ENCODE data around the gene IFITM10.

The IFITM10 gene

DNA sequence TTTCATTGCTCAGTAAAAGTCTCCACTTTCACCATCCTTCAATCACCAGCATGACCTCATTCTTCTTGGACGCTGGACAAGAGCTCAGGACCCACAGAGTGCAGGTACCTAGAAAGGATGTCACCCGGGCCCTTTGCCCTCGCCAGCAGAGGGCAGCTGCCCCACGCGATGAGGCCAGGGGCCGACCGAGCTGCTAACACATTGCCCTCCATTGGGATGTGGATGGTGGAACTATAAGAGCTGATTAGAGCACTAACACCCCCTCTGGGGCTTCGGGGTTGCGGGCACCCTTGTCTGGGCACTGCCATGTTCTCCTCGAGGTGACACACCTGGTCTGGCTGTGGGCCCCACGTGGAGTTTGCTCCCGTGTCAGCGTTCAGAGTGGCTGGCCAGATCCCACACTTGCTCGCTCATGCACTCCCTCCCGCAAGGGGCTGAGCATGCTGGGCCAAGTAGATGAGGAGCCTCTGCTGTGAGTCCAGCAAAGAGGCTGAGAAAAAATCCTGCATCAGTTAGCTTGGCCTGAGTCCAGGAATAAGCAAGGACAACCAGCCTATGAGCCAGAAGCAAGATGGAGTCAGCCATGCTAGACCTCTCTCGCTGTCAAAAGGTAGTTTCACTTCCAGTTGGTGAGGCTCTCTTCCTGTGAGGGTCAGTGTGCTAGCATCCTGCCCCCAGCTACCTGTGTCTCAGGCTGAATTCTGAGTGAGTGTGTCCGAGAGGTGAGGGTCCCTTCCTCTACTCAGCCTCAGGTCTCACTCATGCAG, 43.6 kb downstream of the IFITM10 start:
- DNase-seq: no peak

DNA sequence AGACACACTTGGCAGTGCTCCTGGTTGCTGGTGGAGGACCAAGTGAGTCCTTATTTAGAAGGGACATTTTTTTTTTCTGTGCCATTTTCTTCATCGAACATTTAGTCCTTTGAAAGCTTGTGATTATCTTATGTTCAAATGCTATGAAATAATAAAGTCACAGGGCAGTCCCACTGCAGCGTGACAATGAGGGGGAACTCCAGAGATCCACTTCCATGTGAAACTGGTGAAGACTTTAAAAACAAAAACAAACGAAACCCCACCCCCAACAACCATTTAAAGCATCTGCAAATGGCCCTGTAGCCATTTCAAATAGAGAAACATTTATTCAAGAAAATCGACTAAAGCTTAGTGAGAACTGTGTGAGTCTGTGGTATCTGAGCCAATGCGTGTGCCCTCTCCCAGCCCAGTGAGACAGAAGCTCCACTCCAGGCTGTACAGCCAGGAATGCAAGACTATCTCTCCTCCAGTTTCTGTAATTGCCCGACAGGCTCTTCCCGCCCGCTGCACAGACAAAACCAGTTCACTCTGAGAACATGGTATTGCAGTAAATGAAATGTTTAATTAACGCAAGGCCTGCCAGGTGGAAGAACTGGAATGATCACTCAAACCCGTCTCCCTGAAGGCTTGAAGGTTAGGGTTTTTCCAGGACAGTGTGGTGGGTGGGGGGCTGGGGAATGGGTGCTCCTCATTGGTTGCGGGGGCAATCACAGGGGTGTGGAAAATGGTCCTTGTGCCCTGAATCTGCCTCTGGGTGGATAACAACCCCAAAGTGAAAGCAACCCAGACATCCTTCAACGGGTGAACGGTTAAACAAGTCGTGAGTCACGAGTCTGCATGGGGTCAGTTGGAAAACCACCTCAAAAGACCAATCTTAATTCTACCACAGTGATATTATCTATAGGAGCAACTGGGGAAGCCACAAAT, 45.0 kb downstream of the IFITM10 start:
- no peak for DNase-seq

DNA sequence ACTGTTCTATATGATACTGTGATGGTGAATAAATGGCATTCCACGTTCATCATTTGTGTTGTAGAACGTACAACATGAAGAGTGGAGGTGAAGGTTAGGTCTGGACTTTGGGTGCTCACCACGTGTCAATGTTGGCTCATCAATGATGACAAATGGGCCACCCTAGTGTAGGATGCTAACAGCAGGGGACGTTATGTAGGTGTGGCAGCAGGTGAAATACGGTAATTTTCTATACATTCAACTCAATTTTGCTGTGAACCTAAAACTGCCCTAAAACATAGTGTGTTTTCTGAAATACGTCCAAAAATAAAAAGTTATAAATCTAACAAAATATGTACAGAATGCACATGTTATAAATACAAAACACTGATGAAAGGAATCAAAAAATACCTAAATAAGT, 47.2 kb downstream of the IFITM10 start:
- no peak for DNase-seq

DNA sequence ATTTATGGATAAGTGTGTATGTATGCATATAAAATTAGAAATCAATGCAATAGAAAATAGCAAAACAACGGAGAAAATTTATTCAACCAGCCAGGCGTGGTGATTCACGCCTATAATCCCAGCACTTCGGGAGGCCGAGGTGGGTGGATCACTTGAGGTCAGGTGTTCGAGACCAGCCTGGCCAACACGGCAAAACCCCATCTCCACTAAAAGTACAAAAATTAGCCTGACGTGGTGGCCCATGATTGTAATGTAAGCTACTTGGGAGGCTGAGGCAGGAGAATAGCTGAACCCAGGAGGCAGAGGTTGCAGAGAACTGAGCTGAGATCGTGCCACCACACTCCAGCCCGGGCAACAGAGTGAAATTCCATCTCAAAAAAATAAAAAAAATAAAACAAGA, 47.9 kb downstream of the IFITM10 start:
- no peak for DNase-seq

DNA sequence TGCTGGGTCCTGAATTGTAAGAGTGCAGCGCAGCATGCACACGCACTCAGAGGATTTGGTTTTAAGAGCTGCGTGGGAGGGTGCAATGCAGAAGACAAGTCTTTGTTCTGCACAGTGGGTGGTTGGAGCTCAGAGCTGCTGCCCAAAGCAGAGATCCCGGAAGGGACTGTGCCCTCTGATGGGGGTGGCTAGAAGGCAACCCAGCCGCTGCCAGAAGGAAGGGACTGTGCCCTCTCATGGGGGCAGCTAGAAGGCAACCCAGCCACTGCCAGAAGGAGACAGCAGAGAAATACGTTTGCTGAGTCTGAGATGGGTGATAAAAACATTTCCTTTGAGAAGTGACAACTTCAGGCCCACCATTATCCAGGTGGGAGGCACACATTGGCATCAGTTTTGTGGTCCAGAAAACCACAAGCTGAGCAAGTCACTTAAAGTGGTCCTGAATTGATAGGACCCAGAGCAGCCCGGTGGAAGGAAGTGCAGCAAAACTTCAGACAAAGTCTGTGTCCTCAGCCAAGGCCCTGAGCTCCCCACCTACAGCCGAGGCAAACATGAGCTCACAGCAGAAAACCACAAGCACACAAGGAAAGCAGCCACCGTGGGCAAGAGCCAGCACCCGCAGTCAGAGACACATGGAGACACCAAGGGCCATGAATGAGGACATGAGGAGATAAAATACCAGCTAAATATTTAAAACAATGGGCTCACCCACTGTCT, 49.1 kb downstream of the IFITM10 start:
- peak in 1 of 2 donors; percentile 12 for DNase-seq

DNA sequence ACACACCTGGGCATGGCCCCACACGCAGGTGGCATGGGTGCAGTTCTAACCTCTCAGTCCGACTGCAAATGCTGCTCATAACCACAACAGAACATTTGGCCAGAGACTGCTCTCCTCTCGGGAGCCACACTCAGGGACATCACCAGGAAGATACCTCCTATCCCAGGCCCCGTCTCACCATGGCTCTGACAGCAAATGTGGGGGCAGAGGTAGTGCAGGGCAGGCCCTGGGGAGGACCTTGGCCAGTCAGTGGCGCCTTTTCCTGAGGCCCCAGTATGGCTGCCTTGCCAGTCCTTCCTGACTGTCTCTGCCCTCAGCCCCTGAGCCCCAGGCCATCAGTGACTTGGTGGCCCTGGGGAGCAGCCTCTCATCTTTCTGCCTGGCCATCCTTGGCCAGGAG, 50.6 kb downstream of the IFITM10 start:
- no peak for DNase-seq

DNA sequence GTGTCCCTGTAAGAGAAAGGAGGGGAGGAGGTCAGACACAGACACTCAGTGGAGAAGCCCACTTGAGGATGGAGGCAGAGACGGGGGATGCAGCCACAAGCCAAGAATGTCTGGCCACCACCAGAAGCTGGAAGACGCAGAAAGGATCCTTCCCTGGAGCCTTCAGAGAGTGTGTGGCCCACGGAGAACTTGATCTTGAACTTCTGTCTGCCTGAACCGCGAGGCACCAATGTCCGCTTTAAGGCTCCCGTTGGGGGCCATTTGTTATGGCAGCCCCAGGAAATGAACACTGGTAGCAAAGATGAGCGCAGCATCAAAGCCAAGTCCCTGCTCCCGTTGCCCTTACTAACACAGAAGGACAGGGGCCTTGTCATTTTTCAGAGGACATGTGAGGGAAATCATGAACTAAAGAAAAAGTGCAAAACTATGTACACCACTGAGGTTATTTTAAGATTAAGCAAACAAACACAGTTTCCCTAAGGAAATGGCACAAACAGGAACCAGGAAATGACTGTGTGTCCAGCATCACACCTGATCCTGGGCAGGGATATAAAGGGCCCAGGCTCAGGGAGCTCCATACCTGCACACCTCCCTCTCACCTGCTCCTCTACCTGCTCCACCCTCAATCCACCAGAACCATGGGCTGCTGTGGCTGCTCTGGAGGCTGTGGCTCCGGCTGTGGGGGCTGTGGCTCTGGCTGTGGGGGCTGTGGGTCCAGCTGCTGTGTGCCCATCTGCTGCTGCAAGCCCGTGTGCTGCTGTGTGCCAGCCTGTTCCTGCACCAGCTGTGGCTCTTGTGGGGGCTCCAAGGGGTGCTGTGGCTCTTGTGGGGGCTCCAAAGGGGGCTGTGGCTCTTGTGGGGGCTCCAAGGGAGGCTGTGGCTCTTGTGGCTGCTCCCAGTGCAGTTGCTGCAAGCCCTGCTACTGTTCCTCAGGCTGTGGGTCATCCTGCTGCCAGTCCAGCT, 53.5 kb downstream of the IFITM10 start, which contains the start of gene KRTAP5-6:
KRTAP5-6 (plus strand) TSS at position 588 of the 963 bp plus-strand sequence; CDS start at position 639, 51 bp downstream.
- DNase-seq: no peak

DNA sequence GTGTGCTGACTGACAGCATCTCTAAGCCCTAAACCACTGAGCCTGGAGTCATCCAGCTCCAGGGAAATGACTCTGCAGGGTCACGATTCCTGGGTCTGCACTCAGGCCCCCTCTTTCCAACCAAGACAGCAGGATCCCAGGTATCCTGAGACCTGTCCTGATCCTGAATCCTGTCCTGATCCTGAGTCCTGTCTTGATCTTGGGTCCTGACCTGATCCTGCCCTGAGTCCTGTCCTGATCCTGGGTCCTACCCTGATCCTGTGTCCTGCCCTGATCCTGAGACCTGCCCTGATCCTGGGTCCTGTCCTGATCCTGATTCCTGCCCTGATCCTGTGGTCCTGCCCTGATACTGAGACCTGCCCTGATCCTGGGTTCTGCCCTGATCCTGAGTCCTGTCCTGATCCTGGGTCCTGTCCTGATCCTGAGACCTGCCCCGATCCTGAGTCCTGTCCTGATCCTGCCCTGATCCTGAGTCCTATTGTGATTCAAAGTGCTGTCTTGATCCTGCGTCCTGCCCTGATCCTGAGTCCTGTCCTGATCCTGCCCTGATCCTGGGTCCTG, 54.8 kb downstream of the IFITM10 start:
- DNase-seq: no peak

DNA sequence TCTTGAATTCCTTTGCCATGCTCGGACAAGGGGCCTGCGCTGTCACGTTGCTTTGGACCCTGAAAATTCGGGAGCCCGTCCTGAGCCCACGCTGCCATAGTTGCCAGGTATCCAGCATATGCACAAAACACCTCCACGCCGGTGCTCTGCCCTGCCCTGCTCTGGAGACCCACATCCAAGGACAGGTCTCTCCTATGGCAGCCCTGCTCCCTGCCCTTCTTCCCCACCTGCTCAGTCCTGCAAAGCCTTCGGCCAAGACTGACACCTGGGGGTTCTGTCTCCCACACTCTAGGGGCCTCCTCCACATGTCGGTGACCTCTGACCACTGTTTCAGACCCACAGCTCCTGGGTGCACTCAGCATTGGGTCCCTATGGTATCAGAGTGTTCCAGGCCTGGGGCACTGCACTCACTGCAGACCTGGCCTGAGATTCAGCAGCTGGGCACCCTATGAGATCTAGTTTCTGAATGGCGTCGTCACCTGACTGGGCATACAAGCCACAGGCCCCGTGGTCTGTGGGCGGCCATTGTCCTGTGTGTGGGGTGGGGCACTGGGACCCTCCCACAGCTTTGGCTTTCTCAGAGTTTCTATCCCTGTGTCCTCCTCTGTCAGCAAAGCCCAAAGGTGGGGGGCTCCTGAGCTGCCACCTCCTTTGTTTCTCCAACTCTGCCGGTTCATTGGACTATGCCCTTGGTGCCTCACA, 55.4 kb downstream of the IFITM10 start:
- no peak for DNase-seq

DNA sequence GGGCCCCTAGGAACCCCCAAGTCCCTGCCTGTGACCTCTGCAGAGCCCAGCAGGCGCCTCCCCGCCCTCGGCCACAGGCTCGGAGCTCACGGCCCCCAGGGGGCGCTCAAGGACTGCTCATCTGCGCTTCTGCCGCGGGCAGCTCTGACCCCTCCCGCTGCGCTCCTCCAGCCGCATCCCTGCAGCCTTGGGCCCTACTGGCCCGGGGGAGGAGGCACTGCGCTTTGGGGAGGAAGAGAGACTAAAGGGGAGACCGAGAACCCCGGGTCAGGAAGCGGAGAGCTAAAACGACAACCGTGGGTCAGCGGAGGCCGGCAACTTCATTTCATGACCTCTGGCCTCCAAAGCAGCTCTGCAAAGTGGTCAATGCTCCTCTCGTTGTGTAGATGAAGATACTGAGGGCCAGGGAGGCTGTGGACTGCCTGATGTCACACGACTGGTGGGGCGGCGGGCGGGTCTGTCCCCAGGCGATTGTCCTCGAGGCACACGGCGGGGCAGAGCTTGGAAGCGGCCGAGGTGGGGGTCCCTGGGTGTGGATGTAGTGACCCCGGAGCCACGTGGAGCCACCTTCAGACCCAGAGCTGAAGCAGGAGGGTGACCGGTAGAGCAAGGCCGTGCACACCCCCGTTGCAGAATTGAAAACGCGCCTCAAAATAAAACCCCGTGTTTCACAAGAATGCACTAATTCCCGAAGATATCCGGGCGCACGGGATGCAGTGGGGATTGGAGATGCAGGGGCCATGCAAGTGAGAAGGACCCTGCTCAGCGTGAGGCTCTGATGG, 56.1 kb downstream of the IFITM10 start:
- peak; percentile 76 to 78 for DNase-seq

DNA sequence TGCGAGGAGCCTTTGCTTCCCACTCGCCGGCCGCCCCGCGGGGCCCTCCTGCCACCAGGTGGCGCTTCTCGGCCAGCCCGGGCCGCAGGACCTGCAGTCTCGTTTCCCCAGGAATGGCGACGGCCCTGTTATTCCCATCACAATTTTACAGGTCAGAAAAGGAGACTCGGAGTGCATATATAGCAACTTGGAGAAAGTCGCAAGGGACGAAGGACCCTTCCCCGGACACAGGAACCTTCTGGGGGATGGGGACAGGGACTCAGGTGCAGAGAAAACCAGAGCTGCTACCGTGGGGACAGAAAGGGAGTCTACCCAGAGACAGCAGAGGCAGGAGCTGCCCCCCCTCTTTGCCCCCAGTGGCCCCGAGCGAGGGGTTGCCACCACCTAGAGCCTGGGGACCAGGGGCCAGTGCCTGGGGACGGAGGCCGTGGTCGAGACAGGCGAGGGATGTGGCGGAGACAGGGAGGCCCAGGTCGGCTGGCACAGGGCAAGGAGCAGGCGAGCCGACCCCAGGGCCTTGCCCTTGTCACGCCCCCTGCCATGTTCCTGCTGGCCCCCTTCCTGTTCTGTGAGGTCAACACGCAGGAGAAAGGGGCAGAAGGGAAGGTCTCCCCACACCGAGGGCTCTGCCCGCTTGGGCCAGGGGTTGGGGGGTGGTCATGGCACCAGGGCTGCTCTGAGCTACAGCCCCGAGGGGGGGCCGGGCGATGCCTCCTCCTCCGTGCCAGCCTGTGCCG, 56.9 kb downstream of the IFITM10 start:
- DNase-seq: peak; percentile 62 to 70

DNA sequence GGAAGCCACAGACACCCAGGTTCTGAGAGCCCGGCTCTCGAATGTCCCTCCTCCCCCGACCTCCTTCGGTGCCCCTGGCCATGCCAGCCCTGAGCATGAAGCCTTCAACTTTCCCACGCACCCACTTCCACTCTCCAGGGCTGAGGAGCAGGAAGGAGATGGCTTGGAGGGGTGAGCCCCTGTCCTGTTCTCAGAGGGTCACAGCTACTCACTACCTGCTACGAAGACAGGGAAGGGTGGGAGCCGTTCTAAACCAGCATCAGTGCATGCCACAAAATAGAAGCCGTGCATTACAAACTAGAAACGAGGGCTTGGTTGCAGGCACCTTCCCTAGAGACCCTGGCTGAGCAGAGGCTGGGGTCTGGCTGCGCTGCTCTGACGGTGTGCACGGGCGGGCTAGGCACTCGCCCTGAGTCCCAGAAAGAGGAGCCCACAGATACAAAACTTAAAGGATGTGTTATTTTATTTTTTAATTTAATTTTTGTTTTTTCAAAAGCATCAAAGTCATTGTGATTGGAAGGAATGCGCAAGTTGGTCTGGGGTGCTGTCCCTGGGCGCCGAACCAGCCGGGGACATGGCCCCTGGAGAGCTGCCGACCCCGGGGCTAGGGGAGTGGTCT, 57.6 kb downstream of the IFITM10 start:
- no peak for DNase-seq

DNA sequence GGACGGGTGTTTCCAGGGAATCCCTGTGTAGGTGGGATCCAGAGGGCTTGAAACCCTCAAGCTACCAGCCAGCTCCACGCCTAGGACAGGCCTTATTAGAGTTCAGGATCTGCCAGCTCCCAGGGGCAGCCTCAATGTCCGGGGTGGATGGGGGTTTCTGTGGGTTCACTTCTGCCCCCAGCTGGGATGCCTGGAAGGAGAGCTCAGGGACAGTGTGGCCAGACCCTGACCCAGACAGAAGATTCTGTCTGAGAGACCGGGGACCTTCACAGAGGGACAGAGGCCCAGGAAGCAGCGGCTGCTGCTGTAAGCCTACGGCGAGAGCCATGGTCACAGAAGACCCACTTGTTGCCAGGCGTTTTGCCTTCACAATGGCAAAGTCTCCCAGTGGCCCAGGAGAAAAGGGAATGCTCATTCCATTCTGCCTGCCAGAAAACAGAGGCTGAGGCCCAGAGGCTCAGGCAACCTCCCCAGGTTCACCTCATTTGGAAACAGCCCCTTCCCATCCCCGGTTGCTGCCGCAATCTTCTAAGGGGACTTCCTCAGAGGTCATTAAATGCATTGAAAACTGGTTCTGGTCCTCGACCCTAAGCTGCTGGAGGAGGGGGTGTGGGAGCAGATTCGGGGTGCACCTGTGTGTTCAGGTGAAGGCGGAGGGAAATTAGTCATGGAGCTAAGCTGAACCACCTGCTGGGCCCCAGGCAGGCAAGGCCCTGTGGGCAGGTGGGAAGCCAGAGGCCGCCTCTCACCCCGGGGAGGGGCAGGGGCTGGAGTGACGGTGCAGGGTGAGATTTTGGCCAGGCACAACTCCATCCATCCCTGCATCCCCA, 58.3 kb downstream of the IFITM10 start:
- no peak for DNase-seq

DNA sequence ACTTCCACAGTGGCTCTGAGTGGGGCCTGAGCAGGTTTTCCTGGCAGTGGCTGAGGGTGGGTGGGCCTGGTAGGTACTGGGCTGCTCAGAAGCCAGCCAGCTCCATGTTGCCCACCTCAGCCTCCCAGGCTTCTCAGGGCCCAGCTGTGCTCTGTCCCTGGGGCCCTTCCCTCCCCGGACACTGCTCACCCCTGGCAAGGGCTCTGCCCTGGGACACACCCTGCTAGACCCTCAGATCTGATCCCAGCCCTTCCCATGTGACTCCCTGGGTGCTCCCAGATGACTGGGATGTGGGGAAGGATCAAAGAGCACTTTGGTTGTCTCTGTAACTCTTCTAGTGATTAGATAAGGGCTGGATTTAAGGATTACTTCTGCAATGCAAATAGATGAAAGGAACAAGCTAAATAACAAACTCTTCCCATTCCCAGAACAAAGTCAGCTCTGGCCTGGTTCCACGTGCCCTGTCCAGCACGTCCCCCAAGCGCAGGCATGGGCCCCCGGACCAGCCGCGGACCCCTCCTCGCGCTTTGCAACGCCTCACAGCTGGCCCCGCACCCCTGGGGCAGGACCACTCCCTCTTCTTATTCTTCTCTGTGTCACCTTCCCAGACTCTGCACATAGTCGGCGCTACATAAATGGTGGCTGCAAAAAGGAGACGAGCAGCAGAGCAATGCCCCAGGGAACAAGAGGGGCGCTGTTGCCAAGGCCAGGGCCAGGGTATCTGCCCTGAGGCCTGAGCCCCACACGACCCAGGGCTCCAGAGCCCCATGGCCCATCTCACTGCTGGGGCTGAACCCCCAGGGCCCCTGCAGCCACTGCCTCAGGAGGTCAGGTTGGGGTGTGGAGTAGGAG, 59.1 kb downstream of the IFITM10 start:
- DNase-seq: no peak

DNA sequence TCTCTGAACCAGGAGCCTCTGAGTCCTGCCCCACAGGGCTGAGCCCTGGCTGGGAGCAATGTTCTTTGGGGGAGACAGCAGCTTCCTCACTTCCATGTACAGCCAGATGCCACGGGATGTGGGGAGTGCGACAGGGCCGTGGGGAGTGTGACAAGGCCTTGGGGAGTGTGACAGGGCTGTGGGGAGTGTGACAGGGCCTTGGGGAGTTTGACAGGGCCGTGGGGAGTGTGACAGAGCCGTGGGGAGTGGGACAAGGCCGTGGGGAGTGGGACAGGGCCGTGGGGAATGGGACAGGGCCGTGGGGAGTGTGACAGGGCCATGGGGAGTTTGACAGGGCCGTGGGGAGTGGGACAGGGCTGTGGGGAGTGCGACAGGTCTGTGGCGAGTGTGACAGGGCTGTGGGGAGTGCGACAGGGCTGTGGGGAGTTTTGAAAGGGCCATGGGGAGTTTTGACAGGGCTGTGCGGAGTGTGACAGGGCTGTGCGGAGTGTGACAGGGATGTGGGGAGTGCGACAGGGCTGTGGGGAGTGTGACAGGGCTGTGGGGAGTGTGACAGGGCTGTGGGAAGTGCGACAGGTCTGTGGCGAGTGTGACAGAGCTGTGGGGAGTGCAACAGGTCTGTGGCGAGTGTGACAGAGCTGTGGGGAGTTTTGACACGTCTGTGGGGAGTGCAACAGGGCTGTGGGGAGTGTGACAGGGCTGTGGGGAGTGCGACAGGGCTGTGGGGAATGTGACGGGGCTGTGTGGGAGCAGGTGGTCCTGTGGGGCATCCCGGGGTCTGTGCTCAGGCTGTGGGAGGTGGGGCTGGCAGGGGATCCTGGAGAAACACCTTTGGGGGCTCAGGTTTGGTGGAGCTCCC, 60.0 kb downstream of the IFITM10 start:
- DNase-seq: no peak
